AML-193 (cell line): ENCODE data around the gene MORN1.
A peak's percentile ranks its signal among the peaks of the same experiment; 100 is the strongest.

Experiments
- DNase-seq, 2 experiments: peaks; one replicate each; lab custom pipeline; 2025; lab: John Stamatoyannopoulos, UW

Gene MORN1

GRCh38 chr1:2318314-2319278, 72.8 kb downstream of the MORN1 start:
- DNase-seq, result no peak

- no peak for DNase-seq
These were observed 73.9 kb downstream of the MORN1 start for GRCh38 chr1:2317230-2318065.

GRCh38 chr1:2316451-2316961, 74.8 kb downstream of the MORN1 start:
- no peak for DNase-seq

GRCh38 chr1:2315674-2316450, 75.5 kb downstream of the MORN1 start:
- no peak for DNase-seq

- DNase-seq, result peak in 1 of 2 experiments; percentile 7
These were observed 76.3 kb downstream of the MORN1 start for GRCh38 chr1:2314803-2315673.

- no peak for DNase-seq
These were observed 77.0 kb downstream of the MORN1 start for GRCh38 chr1:2314273-2314802.

- DNase-seq, result no peak
These were observed 77.6 kb downstream of the MORN1 start for GRCh38 chr1:2313651-2314261.

GRCh38 chr1:2312515-2313301, 78.6 kb downstream of the MORN1 start:
- no peak for DNase-seq

GRCh38 chr1:2312160-2312514, 79.2 kb downstream of the MORN1 start:
- no peak for DNase-seq

- no peak for DNase-seq
These were observed 79.9 kb downstream of the MORN1 start for GRCh38 chr1:2311184-2312032.

GRCh38 chr1:2310332-2311183, 80.8 kb downstream of the MORN1 start:
- no peak for DNase-seq

- no peak for DNase-seq
These were observed 82.5 kb downstream of the MORN1 start for GRCh38 chr1:2308844-2309243.

GRCh38 chr1:2307972-2308371, 83.4 kb downstream of the MORN1 start:
- no peak for DNase-seq

- DNase-seq, result no peak
These were observed 84.2 kb downstream of the MORN1 start for GRCh38 chr1:2307064-2307605.

- DNase-seq, result no peak
These were observed 85.0 kb downstream of the MORN1 start for GRCh38 chr1:2306151-2306978.
